ENCODE data around the gene HPD. TPM values are rescaled to one million over a fixed set of nuclear protein-coding genes. Genes with fewer than 3 reads are reported as not detected.

HPD gene
- polyA plus RNA-seq, 3 donors: 0.19 to 0.75 TPM; not detected in 1

DNA sequence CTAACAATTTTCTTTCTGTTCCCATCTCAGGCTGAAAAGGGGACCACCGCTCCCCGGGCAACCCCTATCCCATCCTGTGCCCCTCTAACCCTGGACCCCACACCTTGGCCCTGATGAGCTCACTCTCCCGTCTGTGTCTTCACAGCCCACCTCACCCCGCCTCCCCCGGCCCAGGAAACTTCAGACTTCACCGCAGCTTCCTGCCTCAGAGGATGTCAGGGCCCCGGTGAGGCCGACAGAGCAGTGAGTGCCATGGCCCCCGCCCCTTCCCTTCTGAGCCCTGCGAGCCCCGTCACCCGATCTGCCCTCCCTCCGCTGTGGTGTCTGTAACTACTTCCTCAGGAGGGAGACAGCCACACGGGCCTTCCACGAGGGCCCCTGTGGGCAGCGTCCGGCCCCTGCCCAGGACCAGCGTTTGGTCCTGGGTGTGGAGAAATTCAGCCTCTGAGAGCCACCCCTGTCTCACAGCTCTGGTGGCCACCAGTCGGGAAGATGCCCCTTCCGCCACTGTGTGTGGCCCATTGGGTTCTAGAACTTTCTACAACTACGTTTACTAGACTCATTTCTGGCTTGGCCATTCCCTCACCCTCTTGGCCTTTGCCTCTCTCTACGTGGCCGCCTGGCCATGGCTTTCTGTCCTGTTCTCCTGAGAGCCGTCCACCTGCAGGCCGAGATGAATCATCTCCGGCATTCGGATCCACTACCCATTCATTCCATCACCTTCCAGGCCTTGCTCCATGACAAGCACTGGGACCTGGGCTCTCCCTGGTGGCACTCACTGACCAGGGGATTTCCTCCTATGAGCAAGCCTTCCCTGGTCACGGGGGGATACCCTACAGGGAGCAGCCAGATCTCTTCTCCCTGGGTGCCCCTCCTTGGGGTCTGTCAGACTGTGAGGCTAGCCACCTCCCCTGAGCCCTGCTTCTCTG lies 68.6 kb downstream of the HPD start:
- H4K20me1 ChIP-seq (ENCODE audit: insufficient read depth, low read length): peaks cover 8% of the 10 kb centered on the region
- H3K4me1 Mint-ChIP-seq: peaks cover 77% of the 10 kb centered on the region
- H3K4me2 ChIP-seq (replicated peaks; ENCODE audit: extremely low read depth, low read length, poor library complexity, severe bottlenecking): peak overlapping the region; percentile 70
- intact Hi-C loops (cut with micrococcal nuclease): loop anchor here (5.0 to 10.0 kb wide), 4 partner anchors 93 to 295 kb away; partner anchors contain the start of gene ORAI1 (in 1 of the 2)
- peak overlapping the region; percentile 74 to 89 for H3K4me3 Mint-ChIP-seq
- H3K27ac ChIP-seq (ENCODE audit: low read depth in 1 of 2, low read length in 2 of 2): peak overlapping the region; percentile 98 to 99
- peaks cover 16 to 23% of the 10 kb centered on the region in 2 donors for H3K36me3 Mint-ChIP-seq
- peak overlapping the region; percentile 81 for H3K9ac ChIP-seq (ENCODE audit: insufficient read depth, low read length, poor library complexity, severe bottlenecking)
- H2AFZ ChIP-seq (ENCODE audit: insufficient read depth, low read depth, low read length, poor library complexity, severe bottlenecking): peak overlapping the region; percentile 63
- H3K4me3 ChIP-seq (replicated peaks in 1 of 3; ENCODE audit: low read depth in 2 of 3, low read length in 3 of 3): peak overlapping the region; percentile 8 to 64 (median 17)
- H3K9me3 ChIP-seq (replicated peaks in 1 of 2; ENCODE audit: control insufficient read depth in 1 of 2, insufficient read depth in 1 of 2, low read length in 2 of 2): no peaks in the 10 kb centered on the region
- no peaks in the 10 kb centered on the region for H3K27me3 ChIP-seq (ENCODE audit: control insufficient read depth in 2 of 2, insufficient read depth in 2 of 2, low read length in 2 of 2)
- TF ChIP-seq, protein P1, sequence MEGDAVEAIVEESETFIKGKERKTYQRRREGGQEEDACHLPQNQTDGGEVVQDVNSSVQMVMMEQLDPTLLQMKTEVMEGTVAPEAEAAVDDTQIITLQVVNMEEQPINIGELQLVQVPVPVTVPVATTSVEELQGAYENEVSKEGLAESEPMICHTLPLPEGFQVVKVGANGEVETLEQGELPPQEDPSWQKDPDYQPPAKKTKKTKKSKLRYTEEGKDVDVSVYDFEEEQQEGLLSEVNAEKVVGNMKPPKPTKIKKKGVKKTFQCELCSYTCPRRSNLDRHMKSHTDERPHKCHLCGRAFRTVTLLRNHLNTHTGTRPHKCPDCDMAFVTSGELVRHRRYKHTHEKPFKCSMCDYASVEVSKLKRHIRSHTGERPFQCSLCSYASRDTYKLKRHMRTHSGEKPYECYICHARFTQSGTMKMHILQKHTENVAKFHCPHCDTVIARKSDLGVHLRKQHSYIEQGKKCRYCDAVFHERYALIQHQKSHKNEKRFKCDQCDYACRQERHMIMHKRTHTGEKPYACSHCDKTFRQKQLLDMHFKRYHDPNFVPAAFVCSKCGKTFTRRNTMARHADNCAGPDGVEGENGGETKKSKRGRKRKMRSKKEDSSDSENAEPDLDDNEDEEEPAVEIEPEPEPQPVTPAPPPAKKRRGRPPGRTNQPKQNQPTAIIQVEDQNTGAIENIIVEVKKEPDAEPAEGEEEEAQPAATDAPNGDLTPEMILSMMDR (IDR thresholded peaks at IDR 0.05): no peak
- peak; percentile 96 to 97 (median 96) for DNase-seq
- peak overlapping the region; percentile 98 to 100 (median 100) for H3K27ac Mint-ChIP-seq
- H3K27me3 Mint-ChIP-seq (ENCODE audit: low read depth in 3 of 3): peaks cover 0 to 3% (median 0%) of the 10 kb centered on the region in 3 donors
- H3K9me3 Mint-ChIP-seq: peaks cover 0 to 2% (median 0%) of the 10 kb centered on the region in 7 donors
- peaks cover 86 to 91% of the 10 kb centered on the region in 2 donors for H3K4me1 ChIP-seq (ENCODE audit: control insufficient read depth in 1 of 2, insufficient read depth in 2 of 2, low read length in 2 of 2)
- H3K36me3 ChIP-seq (replicated peaks in 1 of 2; ENCODE audit: control insufficient read depth in 1 of 2, insufficient read depth in 2 of 2, low read length in 2 of 2): peaks cover 0 to under 1% of the 10 kb centered on the region in 2 donors
- 29% methylated on average over 23 of the region's 28 CpGs for WGBS (ENCODE audit: insufficient coverage)
- peaks cover 46% of the 10 kb centered on the region for H3K79me2 ChIP-seq (ENCODE audit: insufficient read depth, low read length)

Small RNA genes lying within 50 kb of the gene (small RNA-seq; reads per million reads assigned to genes)
- not detected for gene AC069503.3 (ENCODE audit: insufficient read length, low read depth)
- not detected for gene RF00017 (ENCODE audit: insufficient read length, low read depth)
- gene RNU7-170P (ENCODE audit: insufficient read length, low read depth): not detected

Other genes with a start within 250 kb of the HPD start
- 10 to 100 TPM; 36.4 to 77.9 (median 54.6) TPM for gene ORAI1, start 232.3 kb downstream of the HPD start, polyA plus RNA-seq
- gene MORN3, start 189.2 kb downstream of the HPD start, polyA plus RNA-seq: under 1 TPM in 1 of 3 donors, not detected in 2; 0.17 TPM
- gene TMEM120B, start 146.1 kb downstream of the HPD start, polyA plus RNA-seq: 1 to 10 TPM in 2 of 3 donors, under 1 TPM in 1; 0.65 to 2.4 (median 1.1) TPM
- 10 to 100 TPM in 2 of 3 donors, 1 to 10 TPM in 1; 7.1 to 25.9 (median 13.6) TPM for gene RHOF, start 65.2 kb downstream of the HPD start, polyA plus RNA-seq
- 1 to 10 TPM in 1 of 3 donors, under 1 TPM in 2; 0.28 to 9.0 (median 0.60) TPM for gene SETD1B, start 54.9 kb downstream of the HPD start, polyA plus RNA-seq
- gene PSMD9, start 29.9 kb upstream of the HPD start, polyA plus RNA-seq: 100 to 1,000 TPM in 1 of 3 donors, 10 to 100 TPM in 2; 89.6 to 135 (median 93.3) TPM
- under 1 TPM in 2 of 3 donors, not detected in 1; 0.08 to 0.17 TPM for gene CFAP251, start 59.7 kb upstream of the HPD start, polyA plus RNA-seq
- gene BCL7A, start 163.0 kb upstream of the HPD start, polyA plus RNA-seq: under 1 TPM; 0.34 to 0.79 (median 0.56) TPM
- 10 to 100 TPM in 1 of 3 donors, 1 to 10 TPM in 2; 4.5 to 44.8 (median 4.6) TPM for gene MLXIP, start 219.9 kb upstream of the HPD start, polyA plus RNA-seq